CD4-positive, alpha-beta T cell treated with Interleukin-1 beta for 1 hour (primary cell): ENCODE results near the gene OR2B2.
"Not testable (repeated sequence)": the region's sequence is repeated elsewhere in the genome, so short reads cannot be mapped to it uniquely, and the experiment has no call there.

Experiments used
- DNase-seq, 2 donors: peaks; one replicate each; pipeline ENCODE4 v3.0.0-alpha.2; 2020 to 2022

OR2B2 gene

GRCh38 chr6:27911956-27912446 is at the start of gene OR2B2:
TSS of gene OR2B2 (minus strand) at chr6:27912396. CDS start at chr6:27912319, 77 bp downstream.
- no peak for DNase-seq

GRCh38 chr6:27957516-27957915 is 45.3 kb upstream of the OR2B2 start:
- DNase-seq = no peak

DNA sequence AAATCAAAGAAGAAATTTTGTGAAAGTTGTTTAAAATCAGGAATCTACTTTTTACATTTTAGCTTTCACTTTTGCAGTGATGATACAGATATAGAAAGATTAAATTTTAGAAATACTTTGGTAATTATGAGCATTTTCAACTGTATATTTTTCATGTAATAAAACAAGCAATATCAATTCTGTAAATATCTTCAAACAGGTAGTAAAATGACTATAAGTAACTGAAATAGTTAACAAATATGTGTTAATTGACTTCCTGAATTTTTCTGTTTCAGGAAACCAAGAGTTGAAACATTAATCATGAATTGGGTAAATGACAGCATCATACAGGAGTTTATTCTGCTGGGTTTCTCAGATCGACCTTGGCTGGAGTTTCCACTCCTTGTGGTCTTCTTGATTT is 44.7 kb upstream of the OR2B2 start, which contains the start of gene OR2B6:
OR2B6 (plus strand) TSS at position 301 of the 400 bp plus-strand sequence; CDS start at position 301, 0 bp downstream.
- DNase-seq = no peak

DNA sequence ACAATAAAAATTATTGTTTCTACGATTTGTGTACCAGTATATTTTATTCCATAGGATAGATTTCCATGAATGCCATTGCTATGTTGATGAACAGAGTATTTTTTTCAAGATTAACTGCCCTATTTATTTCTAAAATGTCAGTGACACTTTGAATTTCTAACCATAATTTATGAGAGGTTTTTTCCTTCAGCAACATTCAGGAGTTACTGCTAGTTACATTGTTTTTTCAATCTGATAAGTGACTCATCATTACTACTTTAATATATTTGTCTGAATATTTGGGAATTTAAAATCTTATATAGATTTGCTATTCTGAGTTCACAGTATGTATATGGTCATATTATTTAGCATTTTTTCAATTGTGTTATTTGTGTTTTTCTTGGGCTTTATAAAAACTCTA is 38.8 kb upstream of the OR2B2 start:
- no peak for DNase-seq

DNA sequence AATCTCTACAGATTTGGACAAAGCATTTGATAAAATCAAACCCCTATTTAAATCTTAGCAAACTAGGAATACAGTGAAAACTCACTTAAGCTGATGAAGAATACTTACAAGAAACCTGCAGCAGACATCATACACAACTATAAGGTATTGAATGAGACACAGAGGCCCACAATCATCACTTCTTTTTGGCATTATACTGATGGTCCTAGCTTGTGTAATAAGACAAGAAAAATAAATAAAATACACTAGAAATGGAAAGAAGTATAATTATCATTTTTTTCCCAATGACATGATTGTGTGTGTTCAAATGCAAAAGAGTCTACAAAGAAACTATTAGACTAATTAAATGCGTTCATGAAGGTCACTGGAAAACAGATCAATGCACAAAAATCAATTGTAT is 36.0 kb upstream of the OR2B2 start:
- DNase-seq = no peak

DNA sequence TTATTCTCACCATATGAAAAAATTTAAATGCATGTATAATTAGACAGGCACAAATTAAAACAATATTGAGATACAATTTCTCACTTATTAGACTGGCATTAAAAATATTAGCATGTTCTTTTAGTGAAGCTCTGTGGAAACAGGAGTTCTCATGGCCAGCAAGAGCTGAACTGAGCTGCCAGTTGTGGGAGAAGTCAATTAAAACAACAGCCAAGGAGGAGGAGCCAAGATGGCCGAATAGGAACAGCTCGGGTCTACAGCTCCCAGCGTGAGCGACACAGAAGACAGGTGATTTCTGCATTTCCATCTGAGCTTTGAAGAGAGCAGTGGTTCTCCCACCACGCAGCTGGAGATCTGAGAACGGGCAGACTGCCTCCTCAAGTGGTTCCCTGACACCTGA is 30.9 kb upstream of the OR2B2 start:
- not testable (repeated sequence) for DNase-seq

GRCh38 chr6:27940766-27941165 is 28.6 kb upstream of the OR2B2 start:
- DNase-seq = no peak

DNA sequence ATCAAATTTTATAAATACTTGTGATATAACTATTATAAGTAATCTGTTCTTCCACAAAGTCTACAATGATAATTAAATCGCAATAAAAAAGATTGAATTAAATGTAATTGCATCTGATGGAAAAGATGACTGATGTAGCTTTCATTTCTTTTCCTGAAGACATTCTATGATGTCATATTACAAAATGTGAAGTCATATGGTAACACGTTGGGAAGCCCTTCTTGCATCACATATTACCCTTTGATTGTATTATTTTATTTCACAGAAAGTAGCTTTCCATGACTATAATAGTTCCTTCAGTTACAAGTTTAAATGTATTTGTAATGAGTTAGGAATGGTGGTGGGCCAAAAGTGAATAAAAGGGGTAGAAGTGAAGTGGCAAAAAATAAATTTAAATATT is 19.0 kb upstream of the OR2B2 start:
- DNase-seq = no peak

- not testable (repeated sequence) for DNase-seq
Observed at GRCh38 chr6:27929930-27930329, 17.7 kb upstream of the OR2B2 start.

- not testable (repeated sequence) for DNase-seq
Observed at GRCh38 chr6:27928041-27928440, 15.8 kb upstream of the OR2B2 start.

GRCh38 chr6:27924179-27924578 is 12.0 kb upstream of the OR2B2 start:
- no peak for DNase-seq

GRCh38 chr6:27922949-27923348 is 10.8 kb upstream of the OR2B2 start:
- DNase-seq = no peak

DNA sequence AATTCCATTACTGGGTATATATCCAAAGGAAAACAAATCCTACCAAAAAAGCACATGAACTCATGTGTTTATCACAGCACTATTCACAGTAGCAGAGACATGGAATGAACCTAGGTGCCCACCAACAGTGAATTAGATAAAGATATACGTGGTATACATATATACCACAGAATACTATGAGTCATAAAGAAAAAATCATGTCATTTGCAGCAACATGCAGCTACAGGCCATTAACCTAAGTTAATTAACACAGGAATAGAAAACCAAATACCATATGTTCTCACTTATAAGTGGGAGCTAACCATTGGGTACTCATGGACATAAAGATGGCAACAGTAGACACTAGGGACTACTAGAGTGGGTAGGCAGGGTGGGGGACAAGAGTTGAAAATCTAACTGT is 4.2 kb downstream of the OR2B2 start:
- no peak for DNase-seq

GRCh38 chr6:27902335-27903314 is 9.6 kb downstream of the OR2B2 start:
- DNase-seq = peak; percentile 86 to 94

- no peak for DNase-seq
Observed at GRCh38 chr6:27901801-27902200, 10.4 kb downstream of the OR2B2 start.

GRCh38 chr6:27900197-27900596 is 12.0 kb downstream of the OR2B2 start:
- not testable (repeated sequence) for DNase-seq

DNA sequence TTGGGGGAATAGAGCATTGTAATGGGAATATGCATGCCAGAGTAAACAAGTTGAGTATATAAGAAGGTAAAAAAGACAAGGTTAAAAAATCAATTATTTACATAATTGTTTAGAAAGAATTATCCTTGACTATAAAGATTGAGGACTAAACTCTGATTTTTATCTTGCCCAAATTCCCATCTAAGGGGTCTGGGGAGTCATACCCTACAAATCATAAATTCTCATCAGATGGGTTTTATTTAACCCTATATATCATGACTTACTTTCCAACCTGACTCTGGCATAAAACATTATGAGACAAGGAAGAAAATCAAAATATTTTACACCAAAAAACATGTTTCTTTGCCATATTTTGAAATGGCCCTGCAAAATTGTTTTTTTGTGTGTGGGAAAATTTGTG is 12.7 kb downstream of the OR2B2 start:
- DNase-seq = no peak

GRCh38 chr6:27897580-27898206 is 14.5 kb downstream of the OR2B2 start:
- DNase-seq = no peak

DNA sequence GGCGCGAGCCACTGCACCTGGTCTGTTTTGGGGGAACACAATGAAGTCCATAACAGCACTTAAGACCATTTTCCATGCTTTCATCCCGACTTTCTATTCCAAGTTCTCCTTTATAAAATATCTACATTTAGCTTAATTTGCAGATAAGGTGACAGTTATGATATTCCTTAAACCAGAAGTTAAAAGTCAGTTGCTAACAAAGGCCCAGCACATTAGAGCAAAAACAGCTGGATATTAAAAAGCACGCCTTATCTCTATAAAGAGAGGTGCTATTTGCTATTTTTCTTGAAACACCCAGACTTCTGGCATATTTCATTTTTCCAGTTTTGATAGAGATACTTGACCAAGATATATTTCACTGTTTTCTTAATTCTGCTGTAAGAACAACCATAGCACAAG is 15.8 kb downstream of the OR2B2 start:
- no peak for DNase-seq

GRCh38 chr6:27894839-27895762 is 17.1 kb downstream of the OR2B2 start:
- DNase-seq = peak; percentile 72 to 81

GRCh38 chr6:27893836-27894807 is 18.1 kb downstream of the OR2B2 start:
- peak; percentile 84 to 87 for DNase-seq
